ENCODE results near the gene RIBC2. TPM values are rescaled to one million over a fixed set of nuclear protein-coding genes. Genes with fewer than 3 reads are reported as not detected.

RIBC2 gene
- total and polyA plus RNA-seq, 10 of the 15 experiments (the other 5 are each of a cell fraction or from before 2014, with no cell fraction given) = 0.10 TPM; not detected in 9

- no peak for FAIRE-seq
- intact Hi-C loops (cut with micrococcal nuclease; ENCODE audit: unreplicated experiment) = no loop called here
- no peak overlapping the region for H3K4me2 ChIP-seq (ENCODE audit: control insufficient read depth, insufficient read depth)
These were observed 10.8 kb downstream of the RIBC2 start for GRCh38 chr22:45424241-45424731.

More at GRCh38 chr22:45424241-45424731, 10.8 kb downstream of the RIBC2 start:
- TF ChIP-seq JUND (IDR thresholded peaks at IDR 0.05; ENCODE audit: low read depth, low read length) (no peak), CREM (IDR thresholded peaks at IDR 0.05; ENCODE audit: low read depth) (no peak), RUNX3 (IDR thresholded peaks at IDR 0.05; ENCODE audit: low read length) (no peak), KLF5 (IDR thresholded peaks at IDR 0.05; ENCODE audit: partially characterized antibody) (no peak), RBBP5 (conservative IDR thresholded peaks at IDR 0.05) (no peak), BMI1 (IDR thresholded peaks at IDR 0.05; ENCODE audit: borderline replicate concordance) (no peak), IKZF1 (conservative IDR thresholded peaks at IDR 0.05) (no peak), ZNF217 (IDR thresholded peaks at IDR 0.05) (no peak), CHD4 (IDR thresholded peaks at IDR 0.05) (no peak), CHD2 (IDR thresholded peaks at IDR 0.05; ENCODE audit: borderline replicate concordance, low read depth, low read length) (no peak)
- TF ChIP-seq, protein P1, sequence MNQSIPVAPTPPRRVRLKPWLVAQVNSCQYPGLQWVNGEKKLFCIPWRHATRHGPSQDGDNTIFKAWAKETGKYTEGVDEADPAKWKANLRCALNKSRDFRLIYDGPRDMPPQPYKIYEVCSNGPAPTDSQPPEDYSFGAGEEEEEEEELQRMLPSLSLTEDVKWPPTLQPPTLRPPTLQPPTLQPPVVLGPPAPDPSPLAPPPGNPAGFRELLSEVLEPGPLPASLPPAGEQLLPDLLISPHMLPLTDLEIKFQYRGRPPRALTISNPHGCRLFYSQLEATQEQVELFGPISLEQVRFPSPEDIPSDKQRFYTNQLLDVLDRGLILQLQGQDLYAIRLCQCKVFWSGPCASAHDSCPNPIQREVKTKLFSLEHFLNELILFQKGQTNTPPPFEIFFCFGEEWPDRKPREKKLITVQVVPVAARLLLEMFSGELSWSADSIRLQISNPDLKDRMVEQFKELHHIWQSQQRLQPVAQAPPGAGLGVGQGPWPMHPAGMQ (IDR thresholded peaks at IDR 0.05; ENCODE audit: borderline replicate concordance) = no peak
- TF ChIP-seq, protein P2, sequence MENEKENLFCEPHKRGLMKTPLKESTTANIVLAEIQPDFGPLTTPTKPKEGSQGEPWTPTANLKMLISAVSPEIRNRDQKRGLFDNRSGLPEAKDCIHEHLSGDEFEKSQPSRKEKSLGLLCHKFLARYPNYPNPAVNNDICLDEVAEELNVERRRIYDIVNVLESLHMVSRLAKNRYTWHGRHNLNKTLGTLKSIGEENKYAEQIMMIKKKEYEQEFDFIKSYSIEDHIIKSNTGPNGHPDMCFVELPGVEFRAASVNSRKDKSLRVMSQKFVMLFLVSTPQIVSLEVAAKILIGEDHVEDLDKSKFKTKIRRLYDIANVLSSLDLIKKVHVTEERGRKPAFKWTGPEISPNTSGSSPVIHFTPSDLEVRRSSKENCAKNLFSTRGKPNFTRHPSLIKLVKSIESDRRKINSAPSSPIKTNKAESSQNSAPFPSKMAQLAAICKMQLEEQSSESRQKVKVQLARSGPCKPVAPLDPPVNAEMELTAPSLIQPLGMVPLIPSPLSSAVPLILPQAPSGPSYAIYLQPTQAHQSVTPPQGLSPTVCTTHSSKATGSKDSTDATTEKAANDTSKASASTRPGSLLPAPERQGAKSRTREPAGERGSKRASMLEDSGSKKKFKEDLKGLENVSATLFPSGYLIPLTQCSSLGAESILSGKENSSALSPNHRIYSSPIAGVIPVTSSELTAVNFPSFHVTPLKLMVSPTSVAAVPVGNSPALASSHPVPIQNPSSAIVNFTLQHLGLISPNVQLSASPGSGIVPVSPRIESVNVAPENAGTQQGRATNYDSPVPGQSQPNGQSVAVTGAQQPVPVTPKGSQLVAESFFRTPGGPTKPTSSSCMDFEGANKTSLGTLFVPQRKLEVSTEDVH (IDR thresholded peaks at IDR 0.05; ENCODE audit: low read depth, partially characterized antibody) = no peak
- TF ChIP-seq, protein P3, sequence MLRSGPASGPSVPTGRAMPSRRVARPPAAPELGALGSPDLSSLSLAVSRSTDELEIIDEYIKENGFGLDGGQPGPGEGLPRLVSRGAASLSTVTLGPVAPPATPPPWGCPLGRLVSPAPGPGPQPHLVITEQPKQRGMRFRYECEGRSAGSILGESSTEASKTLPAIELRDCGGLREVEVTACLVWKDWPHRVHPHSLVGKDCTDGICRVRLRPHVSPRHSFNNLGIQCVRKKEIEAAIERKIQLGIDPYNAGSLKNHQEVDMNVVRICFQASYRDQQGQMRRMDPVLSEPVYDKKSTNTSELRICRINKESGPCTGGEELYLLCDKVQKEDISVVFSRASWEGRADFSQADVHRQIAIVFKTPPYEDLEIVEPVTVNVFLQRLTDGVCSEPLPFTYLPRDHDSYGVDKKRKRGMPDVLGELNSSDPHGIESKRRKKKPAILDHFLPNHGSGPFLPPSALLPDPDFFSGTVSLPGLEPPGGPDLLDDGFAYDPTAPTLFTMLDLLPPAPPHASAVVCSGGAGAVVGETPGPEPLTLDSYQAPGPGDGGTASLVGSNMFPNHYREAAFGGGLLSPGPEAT (IDR thresholded peaks at IDR 0.05; ENCODE audit: low read depth) = no peak
- TF ChIP-seq, protein P4, sequence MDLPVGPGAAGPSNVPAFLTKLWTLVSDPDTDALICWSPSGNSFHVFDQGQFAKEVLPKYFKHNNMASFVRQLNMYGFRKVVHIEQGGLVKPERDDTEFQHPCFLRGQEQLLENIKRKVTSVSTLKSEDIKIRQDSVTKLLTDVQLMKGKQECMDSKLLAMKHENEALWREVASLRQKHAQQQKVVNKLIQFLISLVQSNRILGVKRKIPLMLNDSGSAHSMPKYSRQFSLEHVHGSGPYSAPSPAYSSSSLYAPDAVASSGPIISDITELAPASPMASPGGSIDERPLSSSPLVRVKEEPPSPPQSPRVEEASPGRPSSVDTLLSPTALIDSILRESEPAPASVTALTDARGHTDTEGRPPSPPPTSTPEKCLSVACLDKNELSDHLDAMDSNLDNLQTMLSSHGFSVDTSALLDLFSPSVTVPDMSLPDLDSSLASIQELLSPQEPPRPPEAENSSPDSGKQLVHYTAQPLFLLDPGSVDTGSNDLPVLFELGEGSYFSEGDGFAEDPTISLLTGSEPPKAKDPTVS (IDR thresholded peaks at IDR 0.05; ENCODE audit: low read depth, low read length) = no peak
- ChIA-PET SMC1A (ENCODE audit: uncharacterized antibody, unreplicated experiment) (no interaction called here), CTCF (no interaction called here), POLR2A (no interaction called here), RAD21 (ENCODE audit: unreplicated experiment) (no interaction called here)
- BruUV-seq (replicated peaks) = no TSS peak
- H3K79me2 ChIP-seq (ENCODE audit: control insufficient read depth, insufficient read depth, low read length) = no peaks in the 10 kb centered on the region
- DNase-seq (ENCODE audit: low read depth, low spot score) = no peak
- no peaks in the 10 kb centered on the region for H3K4me1 ChIP-seq (ENCODE audit: control insufficient read depth, insufficient read depth, low read length)
- in situ Hi-C loops (cut with MboI) = no loop called here
- H3K9me3 ChIP-seq (replicated peaks; ENCODE audit: control insufficient read depth, insufficient read depth, low read length) = no peaks in the 10 kb centered on the region; the same call in 2 of the 3 replicates
- H3K36me3 ChIP-seq (ENCODE audit: control insufficient read depth in 2 of 2, insufficient read depth in 2 of 2, low read length in 1 of 2) = no peaks in the 10 kb centered on the region
- H3K27me3 ChIP-seq (replicated peaks in 1 of 2; ENCODE audit: control insufficient read depth in 2 of 2, insufficient read depth in 2 of 2, low read length in 1 of 2) = no peaks in the 10 kb centered on the region; a peak in 1 of 4 replicates
- H3K27ac ChIP-seq (ENCODE audit: control insufficient read depth, insufficient read depth) = no peak overlapping the region
- no peak overlapping the region for H3K4me3 ChIP-seq
- H4K20me1 ChIP-seq (ENCODE audit: control insufficient read depth, insufficient read depth) = no peaks in the 10 kb centered on the region
- H2AFZ ChIP-seq (ENCODE audit: control insufficient read depth, low read depth, low read length) = no peak overlapping the region
- no peak for ATAC-seq
- WGBS (ENCODE audit: insufficient coverage, insufficient replicate concordance, low lambda C conversion rate, missing lambda C conversion rate) = 36% methylated on average over 13 of the region's 14 CpGs
- H3K9ac ChIP-seq (ENCODE audit: control insufficient read depth, insufficient read depth, low read length) = no peak overlapping the region
